ENCODE data around the gene SAPCD2.
"Not testable (repeated sequence)": the region's sequence is repeated elsewhere in the genome, so short reads cannot be mapped to it uniquely, and the experiment has no call there.

Gene SAPCD2

GRCh38 chr9:137033481-137033880 lies 36.9 kb downstream of the SAPCD2 start:
- H3K36me3 ChIP-seq (ENCODE audit: control insufficient read depth, insufficient read depth, low read length); H3K9me3 ChIP-seq (ENCODE audit: control insufficient read depth, low read length); H3K27me3 ChIP-seq (ENCODE audit: control insufficient read depth, insufficient read depth, low read length); H3K9ac ChIP-seq (ENCODE audit: low read length); H3K4me3 ChIP-seq (ENCODE audit: low read length): not testable (repeated sequence)
- H3K4me1 ChIP-seq (ENCODE audit: control insufficient read depth, insufficient read depth, low read length) = peaks cover 35% of the 10 kb centered on the region

- H3K36me3 ChIP-seq (ENCODE audit: control insufficient read depth, insufficient read depth, low read length) = no peaks in the 10 kb centered on the region
- peaks cover 9% of the 10 kb centered on the region for H3K27me3 ChIP-seq (ENCODE audit: control insufficient read depth, insufficient read depth, low read length)
- H3K4me3 ChIP-seq (ENCODE audit: low read length) = no peak overlapping the region
- H3K9ac ChIP-seq (ENCODE audit: low read length) = no peak overlapping the region
- H3K4me1 ChIP-seq (ENCODE audit: control insufficient read depth, insufficient read depth, low read length) = peaks cover 37% of the 10 kb centered on the region
- H3K9me3 ChIP-seq (ENCODE audit: control insufficient read depth, low read length) = no peaks in the 10 kb centered on the region
These were observed 37.5 kb downstream of the SAPCD2 start for GRCh38 chr9:137032858-137033257.

GRCh38 chr9:137031904-137032640 lies 38.3 kb downstream of the SAPCD2 start, which contains the start of gene FUT7:
Gene FUT7 (minus strand): TSS chr9:137032088. CDS start chr9:137031991, 97 bp downstream.
- no peaks in the 10 kb centered on the region for H3K9me3 ChIP-seq (ENCODE audit: control insufficient read depth, low read length)
- no peak within 1 kb of the TSS for H3K9ac ChIP-seq (ENCODE audit: low read length)
- no peaks in the 10 kb centered on the region for H3K36me3 ChIP-seq (ENCODE audit: control insufficient read depth, insufficient read depth, low read length)
- H3K27me3 ChIP-seq (ENCODE audit: control insufficient read depth, insufficient read depth, low read length) = peaks cover 9% of the 10 kb centered on the region
- peaks cover 42% of the 10 kb centered on the region for H3K4me1 ChIP-seq (ENCODE audit: control insufficient read depth, insufficient read depth, low read length)
- no peak within 1 kb of the TSS for H3K4me3 ChIP-seq (ENCODE audit: low read length)

GRCh38 chr9:137030538-137031527 lies 39.5 kb downstream of the SAPCD2 start:
- H3K36me3 ChIP-seq (ENCODE audit: control insufficient read depth, insufficient read depth, low read length) = no peaks in the 10 kb centered on the region
- H3K9me3 ChIP-seq (ENCODE audit: control insufficient read depth, low read length) = no peaks in the 10 kb centered on the region
- H3K9ac ChIP-seq (ENCODE audit: low read length) = no peak overlapping the region
- H3K27me3 ChIP-seq (ENCODE audit: control insufficient read depth, insufficient read depth, low read length) = peaks cover 8% of the 10 kb centered on the region
- no peak overlapping the region for H3K4me3 ChIP-seq (ENCODE audit: low read length)
- H3K4me1 ChIP-seq (ENCODE audit: control insufficient read depth, insufficient read depth, low read length) = peaks cover 53% of the 10 kb centered on the region

GRCh38 chr9:137030006-137030405 lies 40.4 kb downstream of the SAPCD2 start:
- H3K36me3 ChIP-seq (ENCODE audit: control insufficient read depth, insufficient read depth, low read length) = no peaks in the 10 kb centered on the region
- no peaks in the 10 kb centered on the region for H3K9me3 ChIP-seq (ENCODE audit: control insufficient read depth, low read length)
- H3K9ac ChIP-seq (ENCODE audit: low read length) = no peak overlapping the region
- peaks cover 56% of the 10 kb centered on the region for H3K4me1 ChIP-seq (ENCODE audit: control insufficient read depth, insufficient read depth, low read length)
- peaks cover 4% of the 10 kb centered on the region for H3K27me3 ChIP-seq (ENCODE audit: control insufficient read depth, insufficient read depth, low read length)
- H3K4me3 ChIP-seq (ENCODE audit: low read length) = no peak overlapping the region

- H3K9ac ChIP-seq (ENCODE audit: low read length) = peak overlapping the region; percentile 64
- peaks cover 48% of the 10 kb centered on the region for H3K4me1 ChIP-seq (ENCODE audit: control insufficient read depth, insufficient read depth, low read length)
- no peaks in the 10 kb centered on the region for H3K36me3 ChIP-seq (ENCODE audit: control insufficient read depth, insufficient read depth, low read length)
- no peaks in the 10 kb centered on the region for H3K27me3 ChIP-seq (ENCODE audit: control insufficient read depth, insufficient read depth, low read length)
- peak overlapping the region; percentile 15 for H3K4me3 ChIP-seq (ENCODE audit: low read length)
- no peaks in the 10 kb centered on the region for H3K9me3 ChIP-seq (ENCODE audit: control insufficient read depth, low read length)
These were observed 41.1 kb downstream of the SAPCD2 start for GRCh38 chr9:137029058-137029936.

GRCh38 chr9:137028263-137029057 lies 41.9 kb downstream of the SAPCD2 start:
- Histone ChIP-seq H3K36me3 (ENCODE audit: control insufficient read depth, insufficient read depth, low read length) (no peaks in the 10 kb centered on the region), H3K9ac (ENCODE audit: low read length) (peak overlapping the region; percentile 64), H3K4me3 (ENCODE audit: low read length) (peak overlapping the region; percentile 46), H3K27me3 (ENCODE audit: control insufficient read depth, insufficient read depth, low read length) (no peaks in the 10 kb centered on the region), H3K9me3 (ENCODE audit: control insufficient read depth, low read length) (no peaks in the 10 kb centered on the region), H3K4me1 (ENCODE audit: control insufficient read depth, insufficient read depth, low read length) (peaks cover 48% of the 10 kb centered on the region)

- Histone ChIP-seq H3K4me3 (ENCODE audit: low read length) (peak within 1 kb of the TSS; percentile 46), H3K9me3 (ENCODE audit: control insufficient read depth, low read length) (no peaks in the 10 kb centered on the region), H3K9ac (ENCODE audit: low read length) (peak within 1 kb of the TSS; percentile 64), H3K27me3 (ENCODE audit: control insufficient read depth, insufficient read depth, low read length) (no peaks in the 10 kb centered on the region), H3K36me3 (ENCODE audit: control insufficient read depth, insufficient read depth, low read length) (no peaks in the 10 kb centered on the region), H3K4me1 (ENCODE audit: control insufficient read depth, insufficient read depth, low read length) (peaks cover 55% of the 10 kb centered on the region)
These were observed 42.7 kb downstream of the SAPCD2 start, which contains the start of gene ABCA2 for GRCh38 chr9:137027369-137028262. Gene ABCA2 (minus strand): TSS chr9:137028237. CDS start chr9:137028140, 97 bp downstream.

GRCh38 chr9:137026828-137027227 lies 43.5 kb downstream of the SAPCD2 start:
- Histone ChIP-seq H3K9ac (ENCODE audit: low read length) (no peak overlapping the region), H3K27me3 (ENCODE audit: control insufficient read depth, insufficient read depth, low read length) (no peaks in the 10 kb centered on the region), H3K4me1 (ENCODE audit: control insufficient read depth, insufficient read depth, low read length) (peaks cover 58% of the 10 kb centered on the region), H3K36me3 (ENCODE audit: control insufficient read depth, insufficient read depth, low read length) (no peaks in the 10 kb centered on the region), H3K9me3 (ENCODE audit: control insufficient read depth, low read length) (no peaks in the 10 kb centered on the region), H3K4me3 (ENCODE audit: low read length) (no peak overlapping the region)

GRCh38 chr9:137026384-137026783 lies 44.0 kb downstream of the SAPCD2 start:
- H3K36me3 ChIP-seq (ENCODE audit: control insufficient read depth, insufficient read depth, low read length) = no peaks in the 10 kb centered on the region
- no peaks in the 10 kb centered on the region for H3K27me3 ChIP-seq (ENCODE audit: control insufficient read depth, insufficient read depth, low read length)
- no peak overlapping the region for H3K4me3 ChIP-seq (ENCODE audit: low read length)
- no peak overlapping the region for H3K9ac ChIP-seq (ENCODE audit: low read length)
- no peaks in the 10 kb centered on the region for H3K9me3 ChIP-seq (ENCODE audit: control insufficient read depth, low read length)
- H3K4me1 ChIP-seq (ENCODE audit: control insufficient read depth, insufficient read depth, low read length) = peaks cover 58% of the 10 kb centered on the region
